Hepatocyte (in vitro differentiated cells): Measurements from ENCODE around the gene CDKL2. TPM values are rescaled to one million over a fixed set of nuclear protein-coding genes. Genes with fewer than 3 reads are reported as not detected.

Experiments
- DNase-seq: peaks from one replicate; pipeline ENCODE4 v3.0.0-alpha.2; 2016; ENCODE audit warnings: low spot score
- H2AFZ ChIP-seq: fragments of 200-600 bp; sonication (generic); 2 replicates; pipeline ENCODE4 v1.6.0; 2016; ENCODE audit warnings: antibody characterized with exemption, mild to moderate bottlenecking
- H3K27ac ChIP-seq: fragments of 200-600 bp; sonication (generic); 2 replicates; pipeline ENCODE4 v1.5.1; 2016; ENCODE audit warnings: mild to moderate bottlenecking
- H3K27me3 ChIP-seq: fragments of 200-600 bp; sonication (generic); 2 replicates; pipeline ENCODE4 v1.6.1; 2016
- H3K36me3 ChIP-seq: fragments of 200-600 bp; sonication (generic); replicated peaks from 2 replicates; pipeline ENCODE4 v1.5.1; 2016; ENCODE audit warnings: low read depth; ENCODE audit not compliant: insufficient read depth
- H3K4me1 ChIP-seq: fragments of 200-600 bp; sonication (generic); 2 replicates; pipeline ENCODE4 v1.5.1; 2016; ENCODE audit warnings: mild to moderate bottlenecking, moderate library complexity; ENCODE audit not compliant: insufficient read depth
- H3K4me2 ChIP-seq: fragments of 200-600 bp; sonication (generic); 2 replicates; pipeline ENCODE4 v1.6.0; 2016
- H3K4me3 ChIP-seq: fragments of 200-600 bp; sonication (generic); 2 replicates; pipeline ENCODE4 v1.5.1; 2016; ENCODE audit warnings: mild to moderate bottlenecking
- H3K79me2 ChIP-seq: fragments of 200-600 bp; sonication (generic); 2 replicates; pipeline ENCODE4 v1.6.0; 2017; ENCODE audit warnings: mild to moderate bottlenecking
- H3K9me2 ChIP-seq: fragments of 200-600 bp; sonication (generic); replicated peaks from 2 replicates; pipeline ENCODE4 v1.6.0; 2017; ENCODE audit warnings: mild to moderate bottlenecking; ENCODE audit not compliant: insufficient read depth
- H3K9me3 ChIP-seq: fragments of 200-600 bp; sonication (generic); 2 replicates; pipeline ENCODE4 v1.5.1; 2016; ENCODE audit warnings: low read depth, mild to moderate bottlenecking
- H4K20me1 ChIP-seq: fragments of 200-600 bp; sonication (generic); 2 replicates; pipeline ENCODE4 v1.6.0; 2016; ENCODE audit warnings: mild to moderate bottlenecking; ENCODE audit not compliant: insufficient read depth, poor library complexity, severe bottlenecking
- CTCF ChIP-seq: fragments of 200-600 bp; sonication (generic); IDR thresholded peaks from 2 replicates; pipeline ENCODE4 v1.5.1; 2016; ENCODE audit warnings: antibody characterized with exemption, mild to moderate bottlenecking; ENCODE audit not compliant: poor library complexity
- EZH2 ChIP-seq: fragments of 200-600 bp; sonication (generic); IDR thresholded peaks from 2 replicates; pipeline ENCODE4 v1.6.1; 2016; ENCODE audit warnings: antibody characterized with exemption, mild to moderate bottlenecking, borderline replicate concordance
- EZH2phosphoT487 ChIP-seq: fragments of 200-600 bp; sonication (generic); IDR thresholded peaks from one replicate; pipeline ENCODE4 v1.6.1; 2018; ENCODE audit warnings: antibody characterized with exemption, mild to moderate bottlenecking, low read depth, moderate library complexity; ENCODE audit not compliant: unreplicated experiment, severe bottlenecking
- WGBS: methylation state at CpG from one replicate; pipeline ENCODE4 v1.1.6; 2016; ENCODE audit warnings: low lambda C conversion rate; ENCODE audit errors: missing lambda C conversion rate; 5-methylcytosine and 5-hydroxymethylcytosine counted together
- polyA plus RNA-seq: library from polyadenylated mRNA; unstranded; fragments of >200 nt; fragmentation: Nextera tagmentation; extraction: Ambion mirVana; gene quantifications from 2 replicates; pipeline ENCODE4 v1.2.1, GENCODE V29; 2016
- total RNA-seq: library from RNA; depleted of rRNA; stranded (reverse); fragments of >200 nt; gene quantifications from 2 replicates; pipeline ENCODE4 v1.2.3, GENCODE V29; 2014

CDKL2 gene
- total and polyA plus RNA-seq, 2 experiments from 2014 or later = 0.83 to 1.9 TPM

GRCh38 chr4:75659512-75660031 lies 29.2 kb upstream of the CDKL2 start:
- Histone ChIP-seq H4K20me1 (peaks cover 56% of the 10 kb centered on the region), H3K27ac (peak overlapping the region; percentile 66), H3K9me2 (no peaks in the 10 kb centered on the region), H2AFZ (no peak overlapping the region), H3K4me3 (no peak overlapping the region), H3K4me1 (peaks cover 11% of the 10 kb centered on the region), H3K79me2 (peaks cover 75% of the 10 kb centered on the region), H3K9me3 (no peaks in the 10 kb centered on the region), H3K4me2 (peak overlapping the region; percentile 30), H3K36me3 (no peaks in the 10 kb centered on the region), H3K27me3 (no peaks in the 10 kb centered on the region)
- WGBS = 68% methylated on average over 1 of the region's 1 CpG
- DNase-seq = no peak
- TF ChIP-seq CTCF = no peak
- TF ChIP-seq EZH2phosphoT487 = no peak
- TF ChIP-seq EZH2 = no peak

GRCh38 chr4:75658876-75659275 lies 28.5 kb upstream of the CDKL2 start:
- peak; percentile 65 for DNase-seq
- peaks cover 11% of the 10 kb centered on the region for H3K4me1 ChIP-seq
- no peak overlapping the region for H2AFZ ChIP-seq
- peak overlapping the region; percentile 66 for H3K27ac ChIP-seq
- peaks cover 72% of the 10 kb centered on the region for H3K79me2 ChIP-seq
- H3K27me3 ChIP-seq = no peaks in the 10 kb centered on the region
- TF ChIP-seq CTCF (no peak), EZH2 (no peak), EZH2phosphoT487 (no peak)
- H4K20me1 ChIP-seq = peaks cover 51% of the 10 kb centered on the region
- H3K4me2 ChIP-seq = peak overlapping the region; percentile 30
- H3K9me2 ChIP-seq = no peaks in the 10 kb centered on the region
- no peaks in the 10 kb centered on the region for H3K9me3 ChIP-seq
- no peak overlapping the region for H3K4me3 ChIP-seq
- no peaks in the 10 kb centered on the region for H3K36me3 ChIP-seq
- WGBS = 72% methylated on average over 4 of the region's 4 CpGs

GRCh38 chr4:75655562-75655961 lies 25.2 kb upstream of the CDKL2 start:
- Histone ChIP-seq H3K4me1 (peaks cover 11% of the 10 kb centered on the region), H3K9me3 (no peaks in the 10 kb centered on the region), H3K4me2 (no peak overlapping the region), H2AFZ (no peak overlapping the region), H3K27ac (no peak overlapping the region), H3K36me3 (no peaks in the 10 kb centered on the region), H3K9me2 (no peaks in the 10 kb centered on the region), H3K4me3 (no peak overlapping the region), H3K27me3 (no peaks in the 10 kb centered on the region), H3K79me2 (peaks cover 65% of the 10 kb centered on the region), H4K20me1 (peaks cover 26% of the 10 kb centered on the region)
- TF ChIP-seq CTCF = no peak
- no peak for TF ChIP-seq EZH2
- TF ChIP-seq EZH2phosphoT487 = no peak
- DNase-seq = no peak
- WGBS = 92% methylated on average over 2 of the region's 2 CpGs

GRCh38 chr4:75654905-75655304 lies 24.6 kb upstream of the CDKL2 start:
- no peak for DNase-seq
- Histone ChIP-seq H4K20me1 (peaks cover 20% of the 10 kb centered on the region), H3K9me3 (no peaks in the 10 kb centered on the region), H3K27ac (no peak overlapping the region), H3K4me3 (no peak overlapping the region), H2AFZ (no peak overlapping the region), H3K4me2 (no peak overlapping the region), H3K27me3 (no peaks in the 10 kb centered on the region), H3K36me3 (no peaks in the 10 kb centered on the region), H3K4me1 (peaks cover 8% of the 10 kb centered on the region), H3K79me2 (peaks cover 63% of the 10 kb centered on the region), H3K9me2 (no peaks in the 10 kb centered on the region)
- TF ChIP-seq EZH2phosphoT487 (no peak), CTCF (no peak), EZH2 (no peak)
- 84% methylated on average over 1 of the region's 1 CpG for WGBS
